Stimulated activated naive CD8-positive, alpha-beta T cell treated with anti-CD3 and anti-CD28 coated beads, Interleukin-15, Interleukin-2, amounts not matched to agents 100 U/mL and 50 U/mL, for 24 hours (primary cell): Measurements from ENCODE around the gene KLB.
"Not testable (repeated sequence)": the region's sequence is repeated elsewhere in the genome, so short reads cannot be mapped to it uniquely, and the experiment has no call there.

ENCODE experiments used
- ATAC-seq: fragments of 150-1000 bp; cut with Tn5 transposase; one replicate; pipeline ENCODE4 v1.10.0; 2021
- DNase-seq: peaks from one replicate; pipeline ENCODE4 v3.0.0; 2021

Gene KLB

GRCh38 chr4:39426728-39427127 lies 20.0 kb downstream of the KLB start:
- DNase-seq (no peak), ATAC-seq (no peak)

GRCh38 chr4:39427520-39428114 lies 20.9 kb downstream of the KLB start:
- ATAC-seq (no peak), DNase-seq (no peak)

- no peak for DNase-seq
- no peak for ATAC-seq
Observed at GRCh38 chr4:39429476-39430334, 23.0 kb downstream of the KLB start.

DNA sequence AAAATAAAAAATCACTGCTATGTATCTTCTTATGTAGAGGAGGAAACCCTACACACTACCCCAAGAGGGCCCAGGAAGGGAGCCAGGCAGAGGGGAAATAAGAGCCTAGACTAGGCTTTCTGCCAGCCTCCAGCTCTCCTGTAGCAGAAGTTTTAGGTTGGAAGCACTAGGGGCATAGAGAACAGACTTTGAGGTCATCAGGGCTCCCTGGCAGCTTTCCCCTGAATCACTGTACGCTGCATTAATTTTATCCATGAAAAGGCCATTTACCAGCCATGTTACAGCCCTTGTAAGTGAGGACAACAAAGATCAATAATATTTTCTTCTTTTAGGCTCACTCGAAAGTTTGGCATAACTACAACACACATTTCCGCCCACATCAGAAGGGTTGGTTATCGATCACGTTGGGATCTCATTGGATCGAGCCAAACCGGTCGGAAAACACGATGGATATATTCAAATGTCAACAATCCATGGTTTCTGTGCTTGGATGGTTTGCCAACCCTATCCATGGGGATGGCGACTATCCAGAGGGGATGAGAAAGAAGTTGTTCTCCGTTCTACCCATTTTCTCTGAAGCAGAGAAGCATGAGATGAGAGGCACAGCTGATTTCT lies 27.3 kb downstream of the KLB start:
- no peak for ATAC-seq

GRCh38 chr4:39435659-39436563 lies 29.2 kb downstream of the KLB start:
- ATAC-seq (no peak), DNase-seq (no peak)

More for the DNA sequence above, 27.3 kb downstream of the KLB start:
- no peak for DNase-seq

DNA sequence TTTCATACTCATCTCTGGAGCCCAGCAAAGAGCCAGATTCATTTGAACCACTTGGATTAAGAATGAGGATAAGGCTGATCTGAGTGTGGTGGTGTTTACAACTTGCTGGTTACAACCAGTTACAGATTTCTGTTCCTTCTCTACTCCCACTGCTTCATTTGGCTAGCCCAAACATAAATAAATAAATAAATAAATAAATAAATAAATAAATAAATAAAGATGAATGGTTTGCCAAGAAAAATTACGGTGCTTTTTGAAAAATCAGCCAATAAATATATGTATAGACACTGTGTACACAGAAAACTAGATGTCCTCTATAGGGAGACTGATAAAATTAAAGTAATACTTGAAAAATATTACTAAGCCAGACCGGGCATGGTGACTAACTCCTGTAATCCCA lies 34.9 kb downstream of the KLB start:
- no peak for DNase-seq
- ATAC-seq = no peak

DNA sequence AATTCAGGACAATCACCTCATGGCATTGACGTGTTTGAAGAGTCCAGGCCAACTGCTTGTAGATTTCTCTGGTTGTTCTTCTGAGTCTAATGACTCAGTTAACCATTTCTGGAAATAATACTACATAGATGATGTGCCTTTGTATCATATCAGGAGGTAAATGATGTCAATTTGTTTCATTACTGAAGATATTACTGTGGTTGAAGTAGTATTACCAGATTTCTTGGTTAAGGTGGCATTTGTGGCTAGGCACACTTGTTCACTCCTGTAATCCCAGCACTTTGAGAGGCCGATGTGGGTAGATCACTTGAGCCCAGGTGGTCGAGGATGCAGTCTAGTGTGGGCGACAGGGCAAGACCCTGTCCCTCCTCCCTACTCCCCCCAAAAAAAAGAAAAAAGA lies 36.3 kb downstream of the KLB start:
- DNase-seq = no peak
- peak; percentile 58 for ATAC-seq

- DNase-seq = no peak
- no peak for ATAC-seq
Observed at GRCh38 chr4:39446483-39446841, 39.7 kb downstream of the KLB start.

DNA sequence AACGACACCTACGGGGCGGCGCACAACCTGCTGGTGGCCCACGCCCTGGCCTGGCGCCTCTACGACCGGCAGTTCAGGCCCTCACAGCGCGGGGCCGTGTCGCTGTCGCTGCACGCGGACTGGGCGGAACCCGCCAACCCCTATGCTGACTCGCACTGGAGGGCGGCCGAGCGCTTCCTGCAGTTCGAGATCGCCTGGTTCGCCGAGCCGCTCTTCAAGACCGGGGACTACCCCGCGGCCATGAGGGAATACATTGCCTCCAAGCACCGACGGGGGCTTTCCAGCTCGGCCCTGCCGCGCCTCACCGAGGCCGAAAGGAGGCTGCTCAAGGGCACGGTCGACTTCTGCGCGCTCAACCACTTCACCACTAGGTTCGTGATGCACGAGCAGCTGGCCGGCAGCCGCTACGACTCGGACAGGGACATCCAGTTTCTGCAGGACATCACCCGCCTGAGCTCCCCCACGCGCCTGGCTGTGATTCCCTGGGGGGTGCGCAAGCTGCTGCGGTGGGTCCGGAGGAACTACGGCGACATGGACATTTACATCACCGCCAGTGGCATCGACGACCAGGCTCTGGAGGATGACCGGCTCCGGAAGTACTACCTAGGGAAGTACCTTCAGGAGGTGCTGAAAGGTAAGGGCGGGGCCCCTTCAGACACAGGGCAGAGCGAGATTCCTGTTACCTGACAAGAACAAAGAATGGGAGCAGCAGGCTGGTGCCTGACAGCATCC lies 40.3 kb downstream of the KLB start:
- DNase-seq = peak; percentile 57
- ATAC-seq = peak; percentile 66

DNA sequence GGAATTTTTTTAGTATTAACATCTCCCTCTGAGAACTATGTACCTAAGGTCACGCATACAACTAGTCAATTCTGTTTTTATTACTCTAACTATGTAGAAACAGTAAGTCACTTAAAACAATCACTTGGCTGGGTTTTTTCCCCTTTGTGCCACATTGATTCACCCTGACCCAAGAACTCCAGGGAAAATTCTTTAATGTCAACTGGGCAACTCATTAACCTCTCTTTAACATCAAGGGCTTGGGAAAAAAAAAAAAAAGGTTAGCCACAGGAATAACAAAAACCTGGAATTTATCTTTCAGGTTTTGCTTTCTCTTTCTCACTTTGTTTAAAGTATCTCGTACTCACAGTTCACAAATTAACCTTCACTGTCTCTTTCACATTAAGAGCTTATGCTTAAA lies 43.9 kb downstream of the KLB start:
- ATAC-seq = no peak

GRCh38 chr4:39451423-39452023 lies 44.8 kb downstream of the KLB start:
- no peak for DNase-seq
- ATAC-seq = no peak

More for the DNA sequence above, 43.9 kb downstream of the KLB start:
- DNase-seq = no peak

DNA sequence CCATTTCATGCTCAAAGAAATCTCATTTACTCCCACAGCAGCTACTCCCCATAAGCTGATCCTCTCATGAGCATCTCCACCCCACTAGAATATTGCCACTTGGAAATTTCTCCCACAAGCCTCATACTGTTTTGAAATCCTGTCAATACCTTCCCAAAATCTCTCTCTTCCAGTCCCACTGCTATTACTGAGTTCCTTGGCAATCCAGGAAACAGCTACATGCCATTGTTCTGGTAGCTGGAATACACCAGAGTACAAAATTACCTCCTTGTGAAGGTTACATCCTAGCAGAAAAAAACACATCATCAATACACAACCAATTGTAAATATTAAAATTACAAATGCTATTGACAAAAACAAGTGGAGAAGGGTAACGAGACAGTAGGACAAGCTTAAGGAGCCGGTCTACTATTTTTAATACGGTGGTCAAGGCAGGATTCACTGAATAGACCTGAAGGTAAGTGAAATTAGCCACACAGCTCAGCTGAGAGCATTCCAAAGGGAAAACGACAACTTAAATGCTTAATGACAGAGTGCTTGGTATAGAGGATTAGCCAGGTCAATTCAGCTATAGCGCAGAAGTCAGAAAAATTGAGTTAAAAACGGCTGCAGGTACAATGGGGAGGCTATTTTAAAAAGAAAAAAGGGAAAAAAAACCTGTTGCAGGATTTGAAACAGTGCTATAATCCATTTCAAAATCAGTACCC lies 45.6 kb downstream of the KLB start:
- no peak for DNase-seq
- no peak for ATAC-seq

GRCh38 chr4:39452860-39453587 lies 46.3 kb downstream of the KLB start:
- ATAC-seq = no peak

DNA sequence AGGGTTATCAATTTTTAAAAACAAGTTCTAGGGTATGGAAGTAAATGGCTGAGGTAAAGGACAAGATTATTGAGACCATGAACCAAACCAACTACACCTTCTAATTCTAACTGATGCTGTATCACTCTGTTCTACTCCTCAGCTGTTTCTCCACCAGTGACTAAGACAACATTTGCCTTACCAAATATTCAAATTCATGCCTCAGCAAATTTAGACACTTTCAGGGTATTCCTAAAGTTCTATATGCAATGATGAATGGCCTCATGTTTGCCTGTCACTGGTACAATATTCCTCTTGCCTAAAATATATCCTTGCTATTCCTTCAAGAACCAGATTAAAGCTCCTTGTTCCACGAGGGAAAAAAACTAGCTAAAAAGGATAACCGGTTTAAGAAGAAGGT lies 47.0 kb downstream of the KLB start:
- DNase-seq = no peak
- ATAC-seq = no peak

More at GRCh38 chr4:39452860-39453587, 46.3 kb downstream of the KLB start:
- no peak for DNase-seq

DNA sequence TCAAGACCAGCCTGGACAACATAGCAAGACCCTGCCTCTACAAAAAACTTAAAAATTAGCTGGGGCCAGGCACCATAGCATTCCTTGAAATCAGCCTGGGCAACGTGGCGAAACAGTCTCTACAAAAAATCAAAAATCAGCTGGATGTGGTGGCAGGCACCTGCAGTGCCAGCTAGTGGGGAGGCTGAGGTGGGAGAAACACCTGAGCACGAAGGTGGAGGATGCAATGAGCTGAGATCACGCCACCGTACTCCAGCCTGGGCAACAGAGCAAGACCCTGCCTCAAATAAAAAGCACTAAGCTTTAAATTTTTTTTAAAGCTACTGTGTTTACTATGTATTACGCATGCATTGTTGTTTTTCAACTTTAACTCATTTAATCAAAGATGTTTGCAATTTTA lies 48.8 kb downstream of the KLB start:
- no peak for DNase-seq
- no peak for ATAC-seq

- no peak for ATAC-seq
- DNase-seq = no peak
Observed at GRCh38 chr4:39456946-39457763, 50.4 kb downstream of the KLB start.

- not testable (repeated sequence) for ATAC-seq, DNase-seq
Observed at GRCh38 chr4:39458161-39458504, 51.4 kb downstream of the KLB start.

DNA sequence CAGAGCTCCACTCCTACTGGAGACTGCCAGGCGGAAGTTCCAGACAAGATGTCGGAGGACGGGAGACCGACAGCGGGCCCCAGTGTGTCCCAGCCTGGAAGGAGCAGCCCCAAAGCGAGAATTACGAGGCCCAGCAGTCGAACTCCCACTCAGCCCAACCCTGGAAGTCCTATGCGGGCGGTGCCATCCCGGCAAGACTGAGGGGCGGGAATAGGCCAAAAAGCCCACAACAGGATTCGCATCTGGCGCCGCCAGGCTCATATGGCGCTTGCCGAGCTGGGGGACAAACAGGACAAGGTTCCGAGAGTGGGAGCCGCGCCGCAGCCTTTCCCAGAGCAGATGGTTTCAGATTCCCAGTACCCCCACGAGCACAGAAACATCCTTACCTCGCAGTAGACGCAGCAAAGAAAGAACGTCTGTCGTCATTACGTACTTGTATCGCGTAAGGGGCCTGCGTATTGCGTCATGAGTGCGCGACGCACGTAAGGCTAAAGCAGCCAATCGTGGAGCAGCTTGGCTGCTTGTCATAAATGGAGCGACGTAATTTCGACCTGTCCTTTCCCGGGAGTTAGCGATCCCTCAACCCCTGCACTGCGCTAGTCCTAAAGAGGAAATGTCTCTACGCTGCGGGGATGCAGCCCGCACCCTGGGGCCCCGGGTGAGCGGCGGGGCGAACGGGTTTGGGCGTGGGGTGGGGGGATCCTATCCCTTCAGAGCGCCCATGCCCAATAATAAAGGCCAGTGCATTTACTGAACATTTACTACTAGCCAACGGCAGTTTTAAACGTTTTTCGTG lies 52.0 kb downstream of the KLB start, which contains the start of the genes LIAS and RPL9:
LIAS (plus strand) TSS at position 552 of the 796 bp plus-strand sequence; CDS start at position 614, 62 bp downstream.
RPL9 (minus strand) TSS at position 418 of the 796 bp plus-strand sequence. CDS start 483 bp downstream, outside the sequence.
- peak; percentile 94 for ATAC-seq
- DNase-seq = peak; percentile 90
